ENCODE results near the gene SLC35B2.

Gene SLC35B2

DNA sequence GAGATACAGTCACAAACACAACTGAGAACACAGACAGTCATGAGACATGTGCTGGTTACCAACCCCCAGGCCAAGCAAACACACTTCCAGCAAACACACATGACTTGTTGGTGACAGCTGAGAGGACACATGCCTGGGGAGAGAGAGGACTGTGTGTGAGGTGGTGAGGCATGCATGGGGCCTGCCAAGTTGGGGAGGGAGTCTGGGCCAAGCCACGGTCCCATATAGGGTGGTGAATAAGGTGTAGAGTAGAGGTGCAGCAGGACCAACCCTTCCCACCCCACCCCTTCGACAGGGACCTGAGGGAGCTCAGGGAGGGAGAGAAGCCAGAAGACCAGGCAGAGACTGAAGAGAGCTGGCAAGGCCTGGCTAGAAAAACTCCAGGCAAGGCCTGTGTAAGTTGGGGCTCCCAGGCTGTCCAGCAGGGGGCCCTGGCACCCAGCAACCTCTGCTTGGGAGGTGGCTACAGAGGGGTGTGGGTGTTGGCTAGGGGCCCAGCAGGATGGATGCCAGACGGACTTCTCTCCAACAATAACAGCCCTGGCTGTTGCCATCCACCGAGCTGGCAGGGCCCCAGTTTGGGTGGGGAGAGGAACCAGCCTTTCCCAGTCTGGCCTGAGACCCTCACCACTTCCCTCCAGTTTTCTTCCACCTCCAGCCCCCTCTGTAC is 35.9 kb downstream of the SLC35B2 start:
- no peaks in the 10 kb centered on the region for H3K36me3 ChIP-seq (ENCODE audit: control insufficient read depth in 2 of 2, insufficient read depth in 1 of 2, low read length in 2 of 2)
- H3K4me1 ChIP-seq (ENCODE audit: control insufficient read depth, insufficient read depth, low read length): peaks cover 23% of the 10 kb centered on the region
- H3K9me3 ChIP-seq (ENCODE audit: control insufficient read depth, insufficient read depth, low read depth, low read length): no peaks in the 10 kb centered on the region
- POLR2A ChIA-PET: interaction anchor here (0.6 to 5.7 kb wide), 7 partner anchors 25 to 87 kb away, joined by 3 to 90 read pairs (median 4); partner anchors contain the start of gene HSP90AB1
- peak overlapping the region; percentile 60 for H3K27ac ChIP-seq (ENCODE audit: extremely low read depth, low read depth, low read length)
- no peak overlapping the region for H3K4me3 ChIP-seq (ENCODE audit: low read depth, low read length)
- CTCF ChIA-PET: interaction anchor here (0.6 to 11.1 kb wide), 11 partner anchors 9 to 458 kb away, joined by 3 to 148 read pairs (median 4); partner anchors contain the start of genes HSP90AB1 and SLC35B2
- TF ChIP-seq, protein P1, sequence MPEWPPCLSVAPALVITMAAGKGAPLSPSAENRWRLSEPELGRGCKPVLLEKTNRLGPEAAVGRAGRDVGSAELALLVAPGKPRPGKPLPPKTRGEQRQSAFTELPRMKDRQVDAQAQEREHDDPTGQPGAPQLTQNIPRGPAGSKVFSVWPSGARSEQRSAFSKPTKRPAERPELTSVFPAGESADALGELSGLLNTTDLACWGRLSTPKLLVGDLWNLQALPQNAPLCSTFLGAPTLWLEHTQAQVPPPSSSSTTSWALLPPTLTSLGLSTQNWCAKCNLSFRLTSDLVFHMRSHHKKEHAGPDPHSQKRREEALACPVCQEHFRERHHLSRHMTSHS (tag by site-specific recombination; IDR thresholded peaks at IDR 0.05): no peak
- TF ChIP-seq BCL11B (tag by site-specific recombination; IDR thresholded peaks at IDR 0.05; ENCODE audit: low read depth): no peak
- no peak for TF ChIP-seq ZNF174 (tag by site-specific recombination; IDR thresholded peaks at IDR 0.05)
- no peak for TF ChIP-seq OSR2 (tag by site-specific recombination; IDR thresholded peaks at IDR 0.05)
- TF ChIP-seq, protein P2, sequence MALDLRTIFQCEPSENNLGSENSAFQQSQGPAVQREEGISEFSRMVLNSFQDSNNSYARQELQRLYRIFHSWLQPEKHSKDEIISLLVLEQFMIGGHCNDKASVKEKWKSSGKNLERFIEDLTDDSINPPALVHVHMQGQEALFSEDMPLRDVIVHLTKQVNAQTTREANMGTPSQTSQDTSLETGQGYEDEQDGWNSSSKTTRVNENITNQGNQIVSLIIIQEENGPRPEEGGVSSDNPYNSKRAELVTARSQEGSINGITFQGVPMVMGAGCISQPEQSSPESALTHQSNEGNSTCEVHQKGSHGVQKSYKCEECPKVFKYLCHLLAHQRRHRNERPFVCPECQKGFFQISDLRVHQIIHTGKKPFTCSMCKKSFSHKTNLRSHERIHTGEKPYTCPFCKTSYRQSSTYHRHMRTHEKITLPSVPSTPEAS (tag by site-specific recombination; IDR thresholded peaks at IDR 0.05): no peak
- TF ChIP-seq, protein P3, sequence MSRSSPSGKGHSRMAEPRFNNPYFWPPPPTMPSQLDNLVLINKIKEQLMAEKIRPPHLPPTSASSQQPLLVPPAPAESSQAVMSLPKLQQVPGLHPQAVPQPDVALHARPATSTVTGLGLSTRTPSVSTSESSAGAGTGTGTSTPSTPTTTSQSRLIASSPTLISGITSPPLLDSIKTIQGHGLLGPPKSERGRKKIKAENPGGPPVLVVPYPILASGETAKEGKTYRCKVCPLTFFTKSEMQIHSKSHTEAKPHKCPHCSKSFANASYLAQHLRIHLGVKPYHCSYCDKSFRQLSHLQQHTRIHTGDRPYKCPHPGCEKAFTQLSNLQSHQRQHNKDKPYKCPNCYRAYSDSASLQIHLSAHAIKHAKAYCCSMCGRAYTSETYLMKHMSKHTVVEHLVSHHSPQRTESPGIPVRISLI (tag by site-specific recombination; IDR thresholded peaks at IDR 0.05): no peak
- TF ChIP-seq, protein P4, sequence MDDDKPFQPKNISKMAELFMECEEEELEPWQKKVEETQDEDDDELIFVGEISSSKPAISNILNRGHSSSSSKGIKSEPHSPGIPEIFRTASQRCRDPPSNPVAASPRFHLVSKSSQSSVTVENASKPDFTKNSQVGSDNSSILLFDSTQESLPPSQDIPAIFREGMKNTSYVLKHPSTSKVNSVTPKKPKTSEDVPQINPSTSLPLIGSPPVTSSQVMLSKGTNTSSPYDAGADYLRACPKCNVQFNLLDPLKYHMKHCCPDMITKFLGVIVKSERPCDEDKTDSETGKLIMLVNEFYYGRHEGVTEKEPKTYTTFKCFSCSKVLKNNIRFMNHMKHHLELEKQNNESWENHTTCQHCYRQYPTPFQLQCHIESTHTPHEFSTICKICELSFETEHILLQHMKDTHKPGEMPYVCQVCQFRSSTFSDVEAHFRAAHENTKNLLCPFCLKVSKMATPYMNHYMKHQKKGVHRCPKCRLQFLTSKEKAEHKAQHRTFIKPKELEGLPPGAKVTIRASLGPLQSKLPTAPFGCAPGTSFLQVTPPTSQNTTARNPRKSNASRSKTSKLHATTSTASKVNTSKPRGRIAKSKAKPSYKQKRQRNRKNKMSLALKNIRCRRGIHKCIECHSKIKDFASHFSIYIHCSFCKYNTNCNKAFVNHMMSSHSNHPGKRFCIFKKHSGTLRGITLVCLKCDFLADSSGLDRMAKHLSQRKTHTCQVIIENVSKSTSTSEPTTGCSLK (tag by site-specific recombination; IDR thresholded peaks at IDR 0.05): no peak
- TF ChIP-seq ZNF670 (tag by site-specific recombination; IDR thresholded peaks at IDR 0.05; ENCODE audit: low read depth): no peak
- TF ChIP-seq ZFHX2 (tag by site-specific recombination; conservative IDR thresholded peaks at IDR 0.05): peak; percentile 81
- no peak for TF ChIP-seq ZSCAN23 (tag by site-specific recombination; IDR thresholded peaks at IDR 0.05)
- TF ChIP-seq ZNF211 (tag by site-specific recombination; IDR thresholded peaks at IDR 0.05; ENCODE audit: low read depth): no peak
- TF ChIP-seq, protein P5, sequence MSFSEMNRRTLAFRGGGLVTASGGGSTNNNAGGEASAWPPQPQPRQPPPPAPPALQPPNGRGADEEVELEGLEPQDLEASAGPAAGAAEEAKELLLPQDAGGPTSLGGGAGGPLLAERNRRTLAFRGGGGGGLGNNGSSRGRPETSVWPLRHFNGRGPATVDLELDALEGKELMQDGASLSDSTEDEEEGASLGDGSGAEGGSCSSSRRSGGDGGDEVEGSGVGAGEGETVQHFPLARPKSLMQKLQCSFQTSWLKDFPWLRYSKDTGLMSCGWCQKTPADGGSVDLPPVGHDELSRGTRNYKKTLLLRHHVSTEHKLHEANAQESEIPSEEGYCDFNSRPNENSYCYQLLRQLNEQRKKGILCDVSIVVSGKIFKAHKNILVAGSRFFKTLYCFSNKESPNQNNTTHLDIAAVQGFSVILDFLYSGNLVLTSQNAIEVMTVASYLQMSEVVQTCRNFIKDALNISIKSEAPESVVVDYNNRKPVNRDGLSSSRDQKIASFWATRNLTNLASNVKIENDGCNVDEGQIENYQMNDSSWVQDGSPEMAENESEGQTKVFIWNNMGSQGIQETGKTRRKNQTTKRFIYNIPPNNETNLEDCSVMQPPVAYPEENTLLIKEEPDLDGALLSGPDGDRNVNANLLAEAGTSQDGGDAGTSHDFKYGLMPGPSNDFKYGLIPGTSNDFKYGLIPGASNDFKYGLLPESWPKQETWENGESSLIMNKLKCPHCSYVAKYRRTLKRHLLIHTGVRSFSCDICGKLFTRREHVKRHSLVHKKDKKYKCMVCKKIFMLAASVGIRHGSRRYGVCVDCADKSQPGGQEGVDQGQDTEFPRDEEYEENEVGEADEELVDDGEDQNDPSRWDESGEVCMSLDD (tag by site-specific recombination; IDR thresholded peaks at IDR 0.05): no peak
- TF ChIP-seq TCF7L2 (IDR thresholded peaks at IDR 0.05; ENCODE audit: borderline replicate concordance, low read depth, low read length): no peak
- TF ChIP-seq ZFP69B (tag by site-specific recombination; IDR thresholded peaks at IDR 0.05): peak; percentile 56; the same call in 1 of the 2 replicates
- TF ChIP-seq, protein P6, sequence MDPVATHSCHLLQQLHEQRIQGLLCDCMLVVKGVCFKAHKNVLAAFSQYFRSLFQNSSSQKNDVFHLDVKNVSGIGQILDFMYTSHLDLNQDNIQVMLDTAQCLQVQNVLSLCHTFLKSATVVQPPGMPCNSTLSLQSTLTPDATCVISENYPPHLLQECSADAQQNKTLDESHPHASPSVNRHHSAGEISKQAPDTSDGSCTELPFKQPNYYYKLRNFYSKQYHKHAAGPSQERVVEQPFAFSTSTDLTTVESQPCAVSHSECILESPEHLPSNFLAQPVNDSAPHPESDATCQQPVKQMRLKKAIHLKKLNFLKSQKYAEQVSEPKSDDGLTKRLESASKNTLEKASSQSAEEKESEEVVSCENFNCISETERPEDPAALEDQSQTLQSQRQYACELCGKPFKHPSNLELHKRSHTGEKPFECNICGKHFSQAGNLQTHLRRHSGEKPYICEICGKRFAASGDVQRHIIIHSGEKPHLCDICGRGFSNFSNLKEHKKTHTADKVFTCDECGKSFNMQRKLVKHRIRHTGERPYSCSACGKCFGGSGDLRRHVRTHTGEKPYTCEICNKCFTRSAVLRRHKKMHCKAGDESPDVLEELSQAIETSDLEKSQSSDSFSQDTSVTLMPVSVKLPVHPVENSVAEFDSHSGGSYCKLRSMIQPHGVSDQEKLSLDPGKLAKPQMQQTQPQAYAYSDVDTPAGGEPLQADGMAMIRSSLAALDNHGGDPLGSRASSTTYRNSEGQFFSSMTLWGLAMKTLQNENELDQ (tag by site-specific recombination; IDR thresholded peaks at IDR 0.05; ENCODE audit: low read depth): no peak
- TF ChIP-seq, protein P7, sequence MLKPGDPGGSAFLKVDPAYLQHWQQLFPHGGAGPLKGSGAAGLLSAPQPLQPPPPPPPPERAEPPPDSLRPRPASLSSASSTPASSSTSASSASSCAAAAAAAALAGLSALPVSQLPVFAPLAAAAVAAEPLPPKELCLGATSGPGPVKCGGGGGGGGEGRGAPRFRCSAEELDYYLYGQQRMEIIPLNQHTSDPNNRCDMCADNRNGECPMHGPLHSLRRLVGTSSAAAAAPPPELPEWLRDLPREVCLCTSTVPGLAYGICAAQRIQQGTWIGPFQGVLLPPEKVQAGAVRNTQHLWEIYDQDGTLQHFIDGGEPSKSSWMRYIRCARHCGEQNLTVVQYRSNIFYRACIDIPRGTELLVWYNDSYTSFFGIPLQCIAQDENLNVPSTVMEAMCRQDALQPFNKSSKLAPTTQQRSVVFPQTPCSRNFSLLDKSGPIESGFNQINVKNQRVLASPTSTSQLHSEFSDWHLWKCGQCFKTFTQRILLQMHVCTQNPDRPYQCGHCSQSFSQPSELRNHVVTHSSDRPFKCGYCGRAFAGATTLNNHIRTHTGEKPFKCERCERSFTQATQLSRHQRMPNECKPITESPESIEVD (tag by site-specific recombination; IDR thresholded peaks at IDR 0.05): no peak
- no peak for TF ChIP-seq ZNF624 (tag by site-specific recombination; IDR thresholded peaks at IDR 0.05)
- peak; percentile 71; the same call in 1 of the 2 replicates for TF ChIP-seq KLF1 (tag by site-specific recombination; IDR thresholded peaks at IDR 0.05)
- TF ChIP-seq, protein P8, sequence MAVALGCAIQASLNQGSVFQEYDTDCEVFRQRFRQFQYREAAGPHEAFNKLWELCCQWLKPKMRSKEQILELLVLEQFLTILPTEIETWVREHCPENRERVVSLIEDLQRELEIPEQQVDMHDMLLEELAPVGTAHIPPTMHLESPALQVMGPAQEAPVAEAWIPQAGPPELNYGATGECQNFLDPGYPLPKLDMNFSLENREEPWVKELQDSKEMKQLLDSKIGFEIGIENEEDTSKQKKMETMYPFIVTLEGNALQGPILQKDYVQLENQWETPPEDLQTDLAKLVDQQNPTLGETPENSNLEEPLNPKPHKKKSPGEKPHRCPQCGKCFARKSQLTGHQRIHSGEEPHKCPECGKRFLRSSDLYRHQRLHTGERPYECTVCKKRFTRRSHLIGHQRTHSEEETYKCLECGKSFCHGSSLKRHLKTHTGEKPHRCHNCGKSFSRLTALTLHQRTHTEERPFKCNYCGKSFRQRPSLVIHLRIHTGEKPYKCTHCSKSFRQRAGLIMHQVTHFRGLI (tag by site-specific recombination; IDR thresholded peaks at IDR 0.05): no peak
- no peak for TF ChIP-seq ZNF530 (tag by site-specific recombination; IDR thresholded peaks at IDR 0.05; ENCODE audit: low read depth)
- peak; percentile 68 for TF ChIP-seq ZIC2 (tag by site-specific recombination; IDR thresholded peaks at IDR 0.05)
- no peak for TF ChIP-seq ZNF140 (tag by site-specific recombination; IDR thresholded peaks at IDR 0.05)

Data from HEK293 (cell line).